GM23338 (cell line): ENCODE data around the gene PPM1H. TPM values are rescaled to one million over a fixed set of nuclear protein-coding genes. Genes with fewer than 3 reads are reported as not detected.
A peak's percentile ranks its signal among the peaks of the same experiment; 100 is the strongest.

ENCODE experiments used
- ATAC-seq: fragments of 200-7000 bp; cut with Tn5 transposase; 3 replicates; pipeline ENCODE4 v1.9.1; 2020
- DNase-seq: peaks from one replicate; pipeline ENCODE4 v3.0.0-alpha.2; 2015; ENCODE audit warnings: low spot score
- H2AFZ ChIP-seq: fragments of 200-600 bp; sonication (generic); 2 replicates; pipeline ENCODE4 v1.8.0; 2016; ENCODE audit warnings: antibody characterized with exemption, mild to moderate bottlenecking, moderate library complexity
- H3F3A ChIP-seq: fragments of 200-600 bp; sonication (generic); replicated peaks from 2 replicates; pipeline ENCODE4 v1.8.0; 2017; ENCODE audit warnings: antibody characterized with exemption, mixed run types, low read depth
- H3K27ac ChIP-seq: fragments of 200-600 bp; sonication (generic); 2 replicates; pipeline ENCODE4 v1.6.1; 2016; ENCODE audit warnings: low read depth
- H3K27me3 ChIP-seq: fragments of 200-600 bp; sonication (generic); 2 replicates; pipeline ENCODE4 v1.8.0; 2016; ENCODE audit warnings: mild to moderate bottlenecking, mixed run types, moderate library complexity; ENCODE audit not compliant: insufficient read depth
- H3K36me3 ChIP-seq: fragments of 200-600 bp; sonication (generic); 2 replicates; pipeline ENCODE4 v1.8.0; 2016; ENCODE audit warnings: mild to moderate bottlenecking; ENCODE audit not compliant: insufficient read depth
- H3K4me1 ChIP-seq: fragments of 200-600 bp; sonication (generic); 2 replicates; pipeline ENCODE4 v1.8.0; 2016; ENCODE audit warnings: mild to moderate bottlenecking, moderate library complexity; ENCODE audit not compliant: insufficient read depth
- H3K4me2 ChIP-seq: fragments of 200-600 bp; sonication (generic); 2 replicates; pipeline ENCODE4 v1.7.1; 2017; ENCODE audit warnings: mixed run types
- H3K4me3 ChIP-seq: fragments of 200-600 bp; sonication (generic); 2 replicates; pipeline ENCODE4 v1.6.1; 2016; ENCODE audit warnings: mixed run types
- H3K79me2 ChIP-seq: fragments of 200-600 bp; sonication (generic); replicated peaks from 2 replicates; pipeline ENCODE4 v1.8.0; 2017; ENCODE audit warnings: mild to moderate bottlenecking; ENCODE audit not compliant: insufficient read depth
- H3K9me2 ChIP-seq: fragments of 200-600 bp; sonication (generic); 2 replicates; pipeline ENCODE4 v1.8.0; 2017; ENCODE audit not compliant: insufficient read depth
- H4K20me1 ChIP-seq: fragments of 200-600 bp; sonication (generic); replicated peaks from 2 replicates; pipeline ENCODE4 v1.8.0; 2017; ENCODE audit warnings: mild to moderate bottlenecking; ENCODE audit not compliant: insufficient read depth
- H3K27ac Mint-ChIP-seq: 2 replicates; pipeline ENCODE4 v1.8.0; 2020; ENCODE audit warnings: inconsistent platforms, mild to moderate bottlenecking, moderate library complexity, mixed read lengths
- H3K27me3 Mint-ChIP-seq: 3 replicates; pipeline ENCODE4 v1.8.0; 2022; ENCODE audit warnings: low read depth, mild to moderate bottlenecking, moderate library complexity, mixed read lengths, inconsistent platforms; ENCODE audit not compliant: insufficient read depth, poor library complexity
- H3K36me3 Mint-ChIP-seq: 3 replicates; pipeline ENCODE4 v1.8.0; 2021; ENCODE audit warnings: low read depth, mild to moderate bottlenecking, inconsistent platforms, moderate library complexity, mixed read lengths
- H3K4me1 Mint-ChIP-seq: 3 replicates; pipeline ENCODE4 v1.8.0; 2020; ENCODE audit warnings: mild to moderate bottlenecking, inconsistent platforms, mixed read lengths
- H3K4me3 Mint-ChIP-seq: 3 replicates; pipeline ENCODE4 v1.8.0; 2021; ENCODE audit warnings: moderate library complexity, mild to moderate bottlenecking, inconsistent platforms, mixed read lengths
- H3K9me3 Mint-ChIP-seq: 3 replicates; pipeline ENCODE4 v1.8.0; 2020; ENCODE audit warnings: moderate library complexity, mild to moderate bottlenecking, inconsistent platforms, mixed read lengths
- CREB1 ChIP-seq: fragments of 250-450 bp; sonication (Bioruptor Pico); IDR thresholded peaks from 2 replicates; pipeline ENCODE4 v1.5.0; 2020; ENCODE audit warnings: low read depth, mild to moderate bottlenecking, moderate library complexity
- EZH2 ChIP-seq: fragments of 200-600 bp; sonication (generic); IDR thresholded peaks from one replicate; pipeline ENCODE4 v1.8.0; 2017; ENCODE audit warnings: antibody characterized with exemption, mild to moderate bottlenecking, low read depth; ENCODE audit not compliant: unreplicated experiment
- EZH2phosphoT487 ChIP-seq: fragments of 200-600 bp; sonication (generic); IDR thresholded peaks from one replicate; pipeline ENCODE4 v1.8.1; 2018; ENCODE audit warnings: antibody characterized with exemption; ENCODE audit not compliant: unreplicated experiment
- JUNB ChIP-seq: IDR thresholded peaks from one replicate; pipeline ENCODE4 v1.6.1; 2016; ENCODE audit warnings: antibody characterized with exemption; ENCODE audit not compliant: unreplicated experiment
- POLR2AphosphoS5 ChIP-seq: IDR thresholded peaks from 2 replicates; pipeline ENCODE4 v1.6.1; 2016; ENCODE audit warnings: antibody characterized with exemption, low read depth
- STAT1 ChIP-seq: IDR thresholded peaks from one replicate; pipeline ENCODE4 v1.6.1; 2016; ENCODE audit warnings: antibody characterized with exemption; ENCODE audit not compliant: unreplicated experiment
- ZNF331 ChIP-seq: fragments of 250-450 bp; sonication (Bioruptor Pico); IDR thresholded peaks from 2 replicates; pipeline ENCODE4 v1.5.0; 2020; ENCODE audit warnings: low read depth, mild to moderate bottlenecking, moderate library complexity
- ZNF462 ChIP-seq: fragments of 250-450 bp; sonication (Bioruptor Pico); IDR thresholded peaks from 2 replicates; pipeline ENCODE4 v1.5.0; 2020; ENCODE audit warnings: mild to moderate bottlenecking, moderate library complexity
- polyA plus RNA-seq: library from polyadenylated mRNA; unstranded; fragments of >200 nt; fragmentation: Nextera tagmentation; extraction: Ambion mirVana; gene quantifications from 2 replicates; pipeline ENCODE4 v1.2.1, GENCODE V29; 2016
- total RNA-seq: library from RNA; depleted of rRNA; stranded (reverse); fragments of >200 nt; shearing (Covaris generic); gene quantifications from 2 replicates; pipeline ENCODE4 v1.2.3, GENCODE V29; 2014
- TF ChIP-seq, protein P1 (sequence below): IDR thresholded peaks from one replicate; pipeline ENCODE4 v1.6.1; 2018; ENCODE audit warnings: antibody characterized with exemption; ENCODE audit not compliant: unreplicated experiment
- TF ChIP-seq, protein P2 (sequence below): IDR thresholded peaks from 2 replicates; pipeline ENCODE4 v1.6.1; 2016; ENCODE audit warnings: antibody characterized with exemption

PPM1H gene
- total and polyA plus RNA-seq, 2 experiments from 2014 or later, result 11.4 to 41.2 TPM

DNA sequence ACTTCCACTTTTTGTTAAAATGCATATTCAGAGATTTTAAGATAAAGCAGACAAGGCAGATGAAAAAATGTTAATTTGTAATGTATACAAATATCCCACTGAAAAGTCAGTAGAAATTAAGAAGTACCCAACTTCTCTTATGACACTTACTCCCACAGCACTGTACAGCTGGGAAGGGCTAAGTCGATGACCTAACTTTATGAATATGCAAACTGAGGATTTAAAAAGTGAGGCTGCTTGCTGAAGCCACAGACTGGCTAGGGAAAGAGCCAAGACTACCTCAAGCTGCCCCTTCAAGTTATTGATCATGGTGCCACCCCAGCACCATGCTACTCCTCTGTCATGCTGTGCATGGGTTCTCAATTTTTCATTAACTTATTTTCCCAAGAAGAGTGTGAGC lies 17.0 kb downstream of the PPM1H start:
- H3K4me3 ChIP-seq, result no peak overlapping the region
- H3K36me3 Mint-ChIP-seq, result peaks cover 6% of the 10 kb centered on the region; the same call in 1 of the 3 replicates
- H4K20me1 ChIP-seq, result 0 out of 2 replicates have a peak, but pooled peaks cover under 1% of the 10 kb centered on the region
- no peak overlapping the region for H3K27ac ChIP-seq
- no peak overlapping the region for H2AFZ ChIP-seq
- H3K4me1 ChIP-seq, result peaks cover 58% of the 10 kb centered on the region
- TF ChIP-seq POLR2AphosphoS5, result no peak
- no peak for TF ChIP-seq EZH2
- no peaks in the 10 kb centered on the region for H3F3A ChIP-seq
- peaks cover 66% of the 10 kb centered on the region for H3K4me1 Mint-ChIP-seq
- H3K27ac Mint-ChIP-seq, result no peak overlapping the region
- H3K4me2 ChIP-seq, result no peak overlapping the region
- H3K9me2 ChIP-seq, result no peaks in the 10 kb centered on the region
- peaks cover 4% of the 10 kb centered on the region for H3K27me3 Mint-ChIP-seq
- H3K36me3 ChIP-seq, result no peaks in the 10 kb centered on the region
- H3K79me2 ChIP-seq, result peaks cover 75% of the 10 kb centered on the region
- DNase-seq (no peak), ATAC-seq (no peak)
- H3K9me3 Mint-ChIP-seq, result no peaks in the 10 kb centered on the region
- no peak overlapping the region for H3K4me3 Mint-ChIP-seq
- H3K27me3 ChIP-seq, result no peaks in the 10 kb centered on the region

DNA sequence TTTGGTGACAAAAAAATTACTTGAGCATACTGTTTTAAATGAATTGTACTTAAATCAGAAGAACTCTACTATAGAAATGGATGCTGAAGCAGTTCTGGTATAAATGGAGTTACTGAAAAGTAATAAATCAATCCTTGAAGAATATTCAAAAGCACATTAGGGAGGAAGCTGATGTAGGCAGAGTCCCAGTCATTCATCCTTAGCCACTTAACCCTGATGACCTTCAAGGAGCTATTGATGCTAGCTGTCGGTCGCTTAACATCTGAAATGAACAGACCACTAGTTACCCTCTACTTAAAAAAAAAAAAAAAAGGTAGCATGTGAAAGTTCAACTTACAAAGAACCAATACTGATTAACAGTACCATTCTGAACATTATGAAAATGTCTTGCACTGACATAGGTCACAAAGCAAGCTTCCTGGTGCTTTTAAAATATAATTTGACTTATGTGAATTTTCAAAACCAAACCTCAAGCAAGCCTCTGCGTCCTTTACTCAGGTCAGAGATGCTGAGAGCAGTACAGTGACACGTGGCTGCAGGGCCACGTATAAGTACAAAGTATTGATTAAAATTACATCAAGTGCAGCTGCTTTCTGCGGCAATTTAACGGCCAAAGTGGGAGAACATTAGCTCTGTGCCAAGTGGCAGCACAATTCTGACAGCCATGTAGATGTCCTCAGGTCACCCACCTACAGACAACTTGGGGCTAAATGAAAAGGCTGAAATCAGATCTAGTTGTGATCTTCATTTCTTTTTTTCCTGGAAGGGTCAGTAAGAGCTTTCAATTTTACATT lies 18.1 kb downstream of the PPM1H start:
- Histone ChIP-seq H3K4me3 (no peak overlapping the region), H3K4me2 (peak overlapping the region; percentile 39; the same call in 1 of the 2 replicates), H2AFZ (no peak overlapping the region), H3K27me3 (no peaks in the 10 kb centered on the region), H3K36me3 (no peaks in the 10 kb centered on the region), H4K20me1 (no peaks in the 10 kb centered on the region), H3K4me1 (peaks cover 56% of the 10 kb centered on the region), H3K79me2 (peaks cover 74% of the 10 kb centered on the region), H3K9me2 (no peaks in the 10 kb centered on the region), H3K27ac (no peak overlapping the region), H3F3A (no peaks in the 10 kb centered on the region)
- Mint-ChIP-seq H3K27ac (no peak overlapping the region), H3K4me1 (peaks cover 64% of the 10 kb centered on the region), H3K36me3 (peaks cover 9% of the 10 kb centered on the region; the same call in 1 of the 3 replicates), H3K27me3 (peaks cover 4% of the 10 kb centered on the region), H3K9me3 (no peaks in the 10 kb centered on the region), H3K4me3 (no peak overlapping the region)
- DNase-seq (no peak), ATAC-seq (no peak)
- TF ChIP-seq CREB1 (CRISPR knock-in tag), result no peak
- no peak for TF ChIP-seq JUNB
- TF ChIP-seq EZH2phosphoT487, result no peak
- TF ChIP-seq ZNF462 (CRISPR knock-in tag), result no peak
- TF ChIP-seq, protein P1, sequence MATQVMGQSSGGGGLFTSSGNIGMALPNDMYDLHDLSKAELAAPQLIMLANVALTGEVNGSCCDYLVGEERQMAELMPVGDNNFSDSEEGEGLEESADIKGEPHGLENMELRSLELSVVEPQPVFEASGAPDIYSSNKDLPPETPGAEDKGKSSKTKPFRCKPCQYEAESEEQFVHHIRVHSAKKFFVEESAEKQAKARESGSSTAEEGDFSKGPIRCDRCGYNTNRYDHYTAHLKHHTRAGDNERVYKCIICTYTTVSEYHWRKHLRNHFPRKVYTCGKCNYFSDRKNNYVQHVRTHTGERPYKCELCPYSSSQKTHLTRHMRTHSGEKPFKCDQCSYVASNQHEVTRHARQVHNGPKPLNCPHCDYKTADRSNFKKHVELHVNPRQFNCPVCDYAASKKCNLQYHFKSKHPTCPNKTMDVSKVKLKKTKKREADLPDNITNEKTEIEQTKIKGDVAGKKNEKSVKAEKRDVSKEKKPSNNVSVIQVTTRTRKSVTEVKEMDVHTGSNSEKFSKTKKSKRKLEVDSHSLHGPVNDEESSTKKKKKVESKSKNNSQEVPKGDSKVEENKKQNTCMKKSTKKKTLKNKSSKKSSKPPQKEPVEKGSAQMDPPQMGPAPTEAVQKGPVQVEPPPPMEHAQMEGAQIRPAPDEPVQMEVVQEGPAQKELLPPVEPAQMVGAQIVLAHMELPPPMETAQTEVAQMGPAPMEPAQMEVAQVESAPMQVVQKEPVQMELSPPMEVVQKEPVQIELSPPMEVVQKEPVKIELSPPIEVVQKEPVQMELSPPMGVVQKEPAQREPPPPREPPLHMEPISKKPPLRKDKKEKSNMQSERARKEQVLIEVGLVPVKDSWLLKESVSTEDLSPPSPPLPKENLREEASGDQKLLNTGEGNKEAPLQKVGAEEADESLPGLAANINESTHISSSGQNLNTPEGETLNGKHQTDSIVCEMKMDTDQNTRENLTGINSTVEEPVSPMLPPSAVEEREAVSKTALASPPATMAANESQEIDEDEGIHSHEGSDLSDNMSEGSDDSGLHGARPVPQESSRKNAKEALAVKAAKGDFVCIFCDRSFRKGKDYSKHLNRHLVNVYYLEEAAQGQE, result no peak
- TF ChIP-seq STAT1, result no peak
- TF ChIP-seq EZH2, result no peak
- TF ChIP-seq, protein P2, sequence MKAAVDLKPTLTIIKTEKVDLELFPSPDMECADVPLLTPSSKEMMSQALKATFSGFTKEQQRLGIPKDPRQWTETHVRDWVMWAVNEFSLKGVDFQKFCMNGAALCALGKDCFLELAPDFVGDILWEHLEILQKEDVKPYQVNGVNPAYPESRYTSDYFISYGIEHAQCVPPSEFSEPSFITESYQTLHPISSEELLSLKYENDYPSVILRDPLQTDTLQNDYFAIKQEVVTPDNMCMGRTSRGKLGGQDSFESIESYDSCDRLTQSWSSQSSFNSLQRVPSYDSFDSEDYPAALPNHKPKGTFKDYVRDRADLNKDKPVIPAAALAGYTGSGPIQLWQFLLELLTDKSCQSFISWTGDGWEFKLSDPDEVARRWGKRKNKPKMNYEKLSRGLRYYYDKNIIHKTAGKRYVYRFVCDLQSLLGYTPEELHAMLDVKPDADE, result no peak
- TF ChIP-seq ZNF331 (CRISPR knock-in tag), result no peak
